ENCODE results near the gene KCND3.

The KCND3 gene

GRCh38 chr1:111956155-111956771, 33.2 kb downstream of the KCND3 start:
- DNase-seq = no peak

GRCh38 chr1:111955755-111956154, 33.7 kb downstream of the KCND3 start:
- peak; percentile 18 for DNase-seq

- no peak for DNase-seq
Measured at GRCh38 chr1:111953797-111954196, 35.7 kb downstream of the KCND3 start.

- DNase-seq = no peak
Measured at GRCh38 chr1:111952125-111952657, 37.3 kb downstream of the KCND3 start.

- peak; percentile 55 for DNase-seq
Measured at GRCh38 chr1:111948209-111949171, 41.0 kb downstream of the KCND3 start.

DNA sequence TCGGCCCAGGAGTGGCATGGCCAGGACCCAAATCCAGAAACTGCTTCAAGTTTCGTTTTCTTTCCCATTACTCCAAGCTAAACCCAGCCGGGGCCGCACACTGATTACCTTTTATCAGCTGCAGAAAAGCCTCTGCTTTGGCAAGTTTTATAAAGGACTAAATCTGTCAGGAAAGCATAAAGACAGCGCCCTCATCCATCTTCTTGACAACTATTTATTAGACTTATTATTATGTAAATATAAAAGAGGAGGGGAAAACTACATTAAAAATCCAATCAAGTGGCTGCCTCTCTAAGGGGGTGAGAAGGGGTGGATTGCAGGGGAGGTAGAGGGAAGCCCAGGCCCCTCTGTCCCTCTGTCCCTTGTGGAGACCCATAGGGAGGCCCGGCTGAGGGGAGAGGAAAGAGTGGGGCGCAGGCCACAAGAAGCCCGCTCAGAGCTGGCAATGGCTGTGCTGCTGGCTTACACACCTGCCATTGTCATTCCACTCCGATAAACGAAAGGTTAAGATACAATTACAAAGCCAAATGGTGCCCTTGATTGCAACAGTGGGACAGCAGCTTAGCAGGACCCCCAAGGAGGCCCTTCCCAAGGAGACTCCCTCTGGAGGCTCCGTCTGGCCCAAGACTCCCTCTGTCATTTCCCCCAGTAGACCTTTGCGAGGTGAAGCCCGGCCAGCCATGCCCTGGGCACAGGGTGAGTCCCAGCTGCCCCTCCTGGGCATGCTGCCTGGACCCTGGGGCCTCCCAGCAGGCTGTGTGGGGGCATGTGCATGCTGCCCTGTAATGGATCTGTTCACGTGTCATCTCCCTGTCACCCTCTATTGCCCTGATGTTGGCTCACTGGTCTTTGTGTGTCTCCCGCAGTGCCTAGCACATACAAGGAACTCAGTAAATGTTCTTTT, 45.4 kb downstream of the KCND3 start:
- DNase-seq = no peak

GRCh38 chr1:111943066-111943465, 46.4 kb downstream of the KCND3 start:
- no peak for DNase-seq

- DNase-seq = no peak
Measured at GRCh38 chr1:111938536-111938935, 50.9 kb downstream of the KCND3 start.

GRCh38 chr1:111938123-111938522, 51.3 kb downstream of the KCND3 start:
- no peak for DNase-seq

GRCh38 chr1:111937147-111937725, 52.2 kb downstream of the KCND3 start:
- peak; percentile 45 for DNase-seq

GRCh38 chr1:111934106-111934852, 55.2 kb downstream of the KCND3 start:
- no peak for DNase-seq

DNA sequence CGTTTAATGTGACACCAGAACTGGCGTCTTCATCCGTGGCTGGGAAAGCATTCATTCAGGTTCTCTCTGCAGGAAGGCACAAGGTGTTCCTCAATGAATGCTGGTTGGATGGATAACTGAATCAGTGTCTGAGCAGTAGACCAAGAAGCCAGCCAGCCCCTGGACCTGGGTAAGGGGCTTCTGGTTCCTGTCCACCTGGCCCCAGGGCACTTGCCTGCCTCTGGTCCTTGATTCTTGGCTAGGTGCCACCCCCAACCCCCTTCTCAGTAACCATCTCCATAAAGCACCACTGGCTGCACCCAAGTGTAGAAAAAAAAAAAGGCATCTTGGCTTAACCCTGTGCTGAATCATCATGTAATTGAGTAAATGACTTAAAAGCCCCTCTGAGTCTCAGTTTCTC, 59.1 kb downstream of the KCND3 start:
- no peak for DNase-seq

GRCh38 chr1:111928531-111928930, 60.9 kb downstream of the KCND3 start:
- DNase-seq = no peak

GRCh38 chr1:111927652-111928051, 61.8 kb downstream of the KCND3 start:
- no peak for DNase-seq

DNA sequence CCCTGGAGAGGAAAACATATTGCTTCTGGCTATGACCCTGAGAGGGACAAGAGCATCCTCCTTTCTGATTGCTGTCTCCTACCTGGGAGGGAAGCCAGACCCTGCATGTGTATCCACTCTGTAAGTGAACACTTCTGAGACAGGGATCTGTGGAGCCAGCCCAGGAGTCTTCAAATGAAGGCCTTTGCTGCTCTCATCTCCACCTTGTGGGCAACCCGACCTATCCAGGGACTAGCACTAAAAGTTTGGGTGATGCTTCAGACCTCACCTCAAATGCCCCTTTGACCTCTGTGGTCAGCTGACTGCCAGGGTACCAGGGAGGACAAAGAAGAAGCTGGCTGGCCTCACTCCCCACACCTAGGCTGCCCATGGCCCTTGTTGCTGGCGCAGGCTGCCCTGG, 64.7 kb downstream of the KCND3 start:
- no peak for DNase-seq

DNA sequence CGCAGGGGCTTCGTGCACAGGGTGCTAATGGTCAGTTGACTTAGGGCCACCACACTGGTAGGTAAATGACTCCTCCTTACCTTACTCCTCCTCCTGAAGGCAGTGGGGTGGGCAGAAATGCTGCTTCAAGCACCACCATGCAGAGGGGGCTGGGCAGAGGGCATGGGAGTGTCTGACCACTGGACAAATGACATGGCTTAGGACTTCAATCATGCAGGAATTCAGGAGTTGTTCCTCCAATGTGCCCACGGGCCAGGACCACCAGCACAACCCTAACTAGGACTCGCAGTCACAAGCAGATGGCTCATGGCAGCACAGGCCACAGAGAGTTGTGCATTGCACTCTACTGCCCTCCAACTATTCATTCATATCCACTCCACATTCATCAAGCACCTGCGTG, 65.7 kb downstream of the KCND3 start:
- no peak for DNase-seq

GRCh38 chr1:111921948-111922347, 67.5 kb downstream of the KCND3 start:
- DNase-seq = no peak

GRCh38 chr1:111920221-111921024, 69.0 kb downstream of the KCND3 start:
- DNase-seq = peak; percentile 69

- no peak for DNase-seq
Measured at GRCh38 chr1:111911776-111912515, 77.5 kb downstream of the KCND3 start.

DNA sequence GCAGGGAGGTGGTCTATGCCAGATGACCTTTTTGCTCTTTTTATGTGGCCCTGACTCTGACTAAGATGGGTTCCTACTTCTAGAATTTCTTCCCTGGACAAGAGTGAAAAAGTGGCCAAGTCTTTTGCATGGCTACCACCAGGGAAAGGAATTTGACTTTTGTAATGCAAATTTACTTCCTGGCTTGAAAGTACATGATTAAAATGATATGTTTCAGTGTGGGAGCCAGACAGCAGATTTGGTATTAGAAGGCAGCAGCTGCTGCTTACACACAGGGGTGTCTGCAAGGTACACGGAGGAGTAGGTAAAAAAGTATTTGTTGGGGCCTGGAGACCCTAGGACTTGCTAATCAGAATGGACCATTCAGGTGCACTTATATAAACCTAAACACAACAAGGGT, 78.4 kb downstream of the KCND3 start:
- no peak for DNase-seq
